NCI-H345 treated with DMSO at 0.1 percent for 48 hours (cell line): Measurements from ENCODE around the gene DLL1.

Experiments used
- DNase-seq: peaks from one replicate; lab custom pipeline; 2025; ENCODE audit not compliant: unreplicated experiment; lab: John Stamatoyannopoulos, UW

The DLL1 gene

DNA sequence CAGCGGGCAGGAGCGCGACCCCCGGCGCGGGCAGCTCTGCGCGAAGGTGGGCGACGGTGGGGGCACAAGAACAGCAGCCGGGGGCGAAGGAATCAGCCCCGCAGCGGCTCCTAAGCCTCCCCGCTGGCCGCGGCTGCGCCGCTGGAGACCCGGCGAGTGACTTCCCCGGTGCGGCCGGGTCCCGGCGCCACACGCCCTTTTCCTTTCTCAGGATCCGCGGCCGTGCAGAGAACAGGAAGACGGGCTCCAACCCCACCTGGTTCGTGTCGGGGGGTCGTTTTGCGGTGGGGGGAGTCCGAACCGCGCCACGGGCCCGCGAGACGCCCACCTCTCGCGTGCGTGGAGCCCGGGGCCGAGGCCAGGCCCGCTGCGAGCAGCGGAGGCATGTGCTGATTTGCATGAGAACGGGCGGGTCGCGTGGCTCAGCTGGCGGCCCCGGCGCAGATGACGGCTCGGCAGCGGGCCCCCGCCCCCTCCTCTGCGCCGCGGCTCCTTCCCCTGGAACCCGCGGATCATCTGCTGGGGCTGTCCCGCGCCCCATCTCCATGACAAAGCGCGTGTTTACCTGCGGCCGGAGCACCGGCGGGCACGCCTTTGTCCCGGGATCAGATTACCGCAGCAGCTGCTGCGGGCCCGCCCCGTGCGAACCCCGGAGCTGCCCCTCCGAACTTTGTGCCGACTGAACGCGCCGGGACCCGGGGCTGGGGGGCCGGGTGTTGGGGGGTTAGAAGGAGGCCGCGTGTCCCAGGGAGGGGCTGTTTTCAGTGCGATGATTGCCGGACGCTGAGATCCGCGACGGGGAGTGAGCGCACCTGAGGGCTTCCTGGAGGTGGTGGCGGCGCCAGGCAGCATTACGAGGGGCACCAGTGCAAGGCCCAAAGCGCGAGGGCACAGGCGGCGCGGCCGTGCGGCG is 4.9 kb upstream of the DLL1 start:
- DNase-seq: peak; percentile 32

DNA sequence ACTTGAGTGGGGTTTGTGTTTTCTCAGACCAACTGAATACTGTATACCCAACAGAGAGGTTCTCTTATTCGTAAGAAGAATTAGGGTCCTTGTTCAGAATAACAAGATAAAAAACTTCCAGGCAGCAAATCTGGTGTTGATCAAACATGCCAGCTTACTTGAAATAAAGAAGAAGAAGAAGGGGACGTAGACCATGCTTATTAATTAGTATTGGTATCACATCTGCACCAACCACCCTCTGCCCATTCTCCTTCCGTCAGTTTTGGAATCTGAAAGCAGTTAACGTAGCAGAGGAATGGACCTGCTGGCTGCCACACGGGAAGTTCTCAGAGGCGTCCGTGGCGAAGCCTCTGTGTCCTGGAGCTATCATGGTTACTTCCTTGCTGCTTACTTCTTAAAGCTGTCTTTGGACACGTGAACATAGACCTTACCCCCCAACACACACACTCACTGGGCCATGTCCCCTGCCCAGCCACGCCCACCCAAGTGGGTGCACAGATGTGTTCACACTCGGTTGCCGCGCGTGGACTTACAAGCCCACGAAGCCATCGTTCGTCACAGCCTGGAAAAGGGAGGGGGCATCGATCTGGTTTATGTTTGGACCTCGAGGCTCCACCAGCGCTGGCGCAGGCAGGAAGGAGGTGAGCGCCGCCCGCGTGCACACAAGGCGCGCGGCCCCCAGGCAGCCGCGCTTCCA is 4.1 kb upstream of the DLL1 start:
- DNase-seq: no peak

DNA sequence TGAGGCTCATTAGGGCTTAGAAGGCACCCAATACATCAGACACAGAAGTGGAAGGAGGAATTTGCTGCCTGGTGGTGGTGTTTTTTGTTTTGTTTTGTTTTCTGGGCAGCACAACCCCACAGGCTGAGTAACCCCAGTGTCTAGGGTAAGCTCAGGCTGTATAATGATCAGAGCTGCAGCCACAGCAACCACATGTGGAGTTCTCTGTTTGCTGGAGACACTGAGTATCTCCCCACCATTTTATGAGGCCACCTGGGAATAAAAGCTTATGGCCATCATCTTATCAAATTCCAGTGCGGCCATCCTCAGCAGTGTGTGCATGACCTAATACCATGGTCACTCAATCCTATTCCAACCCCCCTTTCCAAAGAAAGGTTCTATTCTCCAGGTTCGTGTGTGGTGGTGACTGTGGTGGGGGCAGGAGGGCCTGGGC is 3.4 kb upstream of the DLL1 start:
- no peak for DNase-seq

DNA sequence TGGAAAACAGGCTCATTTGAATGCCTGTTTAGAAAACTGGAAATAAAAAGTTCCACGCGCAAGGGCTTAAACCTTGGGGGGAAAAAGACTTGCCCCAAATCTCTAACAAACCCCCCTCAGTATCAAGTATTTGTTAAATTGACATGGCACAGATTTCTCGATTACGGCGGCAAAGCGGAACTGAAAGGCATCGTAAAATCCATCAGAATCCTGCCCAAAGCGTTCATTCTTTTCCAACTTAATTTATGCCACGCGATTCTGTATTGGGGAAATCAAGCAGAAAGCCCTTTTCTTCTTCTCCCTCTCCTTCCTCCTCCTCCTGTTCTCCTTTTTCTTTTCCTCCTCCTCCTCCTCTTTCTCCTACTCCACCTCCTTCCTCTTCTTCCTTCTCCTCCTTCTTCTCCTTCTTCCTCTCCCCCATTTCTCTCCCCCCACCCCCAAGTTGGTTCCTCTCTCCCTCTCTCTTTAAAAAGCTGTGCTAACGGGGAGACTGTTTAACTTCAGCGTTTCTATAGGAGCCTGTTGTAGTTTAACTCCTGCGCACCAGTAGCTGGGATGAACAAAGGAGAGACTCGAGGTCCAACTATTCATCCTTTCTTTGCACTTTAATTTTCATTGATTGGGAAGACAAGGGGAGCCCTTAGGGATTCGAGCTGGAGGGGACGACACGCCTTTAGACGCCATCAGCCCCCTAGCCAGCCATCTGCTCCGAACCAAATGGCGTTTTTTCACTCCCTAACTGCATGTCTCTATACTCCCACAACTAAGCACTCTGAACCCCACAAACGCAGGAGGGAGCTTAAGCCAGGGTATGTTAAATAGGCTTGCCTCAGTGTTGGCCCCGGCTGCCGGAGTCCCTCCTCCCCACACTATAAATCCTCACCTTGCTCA is 2.7 kb upstream of the DLL1 start:
- peak; percentile 45 for DNase-seq

DNA sequence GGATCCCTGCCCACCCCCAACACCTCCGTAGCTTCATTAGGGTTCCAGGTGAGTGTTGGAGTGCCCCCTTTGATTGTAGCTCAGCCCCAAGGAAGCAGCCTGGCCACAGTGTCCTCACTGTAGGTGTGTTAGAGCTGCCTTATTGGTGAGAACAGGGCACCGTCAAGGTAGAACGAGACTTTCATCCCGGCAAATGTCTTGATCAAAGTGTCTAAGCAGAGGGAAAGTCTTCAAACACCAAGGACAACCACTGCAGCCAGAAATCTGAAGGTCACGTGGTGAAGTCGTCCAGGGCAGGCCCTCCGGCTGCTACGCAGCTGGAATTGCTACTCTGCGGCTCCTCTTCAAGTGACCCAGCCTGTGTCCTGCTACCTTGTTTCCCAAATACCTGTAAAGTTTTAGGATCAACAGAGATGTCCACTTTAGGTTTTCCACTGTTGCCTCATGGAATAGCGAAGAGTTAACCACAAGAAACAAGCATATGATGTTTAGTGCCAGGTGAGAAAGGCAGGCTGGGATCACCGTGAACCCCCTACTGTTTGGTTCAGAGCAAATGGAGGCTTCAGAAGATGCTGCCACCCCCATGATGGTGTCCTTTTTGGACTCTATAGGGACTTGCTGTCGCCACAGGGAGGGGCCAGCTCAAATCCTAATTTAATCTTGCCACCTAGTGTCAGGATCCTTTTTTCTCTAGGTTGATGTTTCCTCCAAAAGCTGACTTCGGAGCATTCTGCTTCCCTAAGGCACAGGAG is 1.7 kb upstream of the DLL1 start:
- DNase-seq: peak; percentile 82

DNA sequence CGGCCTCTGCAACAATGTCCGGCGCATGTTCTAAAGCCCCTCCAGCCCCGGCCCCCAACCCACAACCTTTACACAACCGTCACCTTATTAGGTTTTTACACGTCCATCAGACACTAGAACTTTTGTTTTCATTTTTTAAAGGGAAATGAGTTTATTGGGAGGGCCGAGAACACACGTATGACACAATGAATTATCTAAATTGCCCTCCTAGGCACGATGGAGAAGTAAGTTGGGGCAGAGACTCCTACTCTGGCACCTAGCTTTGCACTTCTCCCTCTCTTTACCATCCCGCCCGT is 1.2 kb upstream of the DLL1 start:
- no peak for DNase-seq

DNA sequence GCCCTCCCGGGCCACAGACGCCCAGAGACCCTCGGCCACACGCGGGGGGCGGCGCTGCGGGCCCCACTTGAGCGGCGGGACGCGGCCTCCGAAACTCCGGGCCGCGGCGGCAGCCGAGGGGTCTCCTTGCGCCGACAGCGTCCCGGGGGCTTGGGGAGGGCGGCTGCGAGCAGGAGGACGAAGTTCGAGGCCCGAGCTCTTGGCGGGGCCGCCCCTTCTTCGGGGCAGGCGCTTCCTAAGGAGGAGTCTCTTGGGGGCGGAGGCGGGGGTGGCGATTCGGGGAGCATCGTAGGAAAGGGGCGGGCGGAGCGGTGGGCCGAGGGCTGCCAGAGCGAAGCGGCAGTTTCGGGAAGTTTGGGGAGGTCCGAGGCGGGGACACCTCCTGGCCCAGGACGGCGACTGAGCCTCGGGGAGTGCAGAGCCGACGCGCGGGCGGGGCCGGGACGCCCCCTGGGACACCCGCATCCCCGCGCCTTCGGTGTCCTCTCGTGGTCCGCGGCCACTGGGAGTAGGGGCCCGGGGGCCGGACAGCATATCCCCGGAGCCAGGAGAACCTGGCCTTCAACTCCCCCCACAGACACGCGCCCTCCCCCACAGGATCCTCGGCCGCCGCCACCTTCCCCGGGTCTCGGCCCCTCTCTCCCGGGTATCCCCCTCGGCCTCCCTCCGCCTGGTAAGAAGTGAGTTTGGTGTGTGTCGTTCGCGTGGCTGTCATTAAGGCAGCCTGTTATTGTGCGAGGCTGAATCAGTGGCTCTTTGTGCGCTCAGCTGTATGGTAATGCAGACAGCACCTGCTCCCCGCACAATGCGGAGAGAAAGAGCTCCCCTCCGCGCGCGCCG is 613 bp upstream of the DLL1 start:
- DNase-seq: peak; percentile 87

DNA sequence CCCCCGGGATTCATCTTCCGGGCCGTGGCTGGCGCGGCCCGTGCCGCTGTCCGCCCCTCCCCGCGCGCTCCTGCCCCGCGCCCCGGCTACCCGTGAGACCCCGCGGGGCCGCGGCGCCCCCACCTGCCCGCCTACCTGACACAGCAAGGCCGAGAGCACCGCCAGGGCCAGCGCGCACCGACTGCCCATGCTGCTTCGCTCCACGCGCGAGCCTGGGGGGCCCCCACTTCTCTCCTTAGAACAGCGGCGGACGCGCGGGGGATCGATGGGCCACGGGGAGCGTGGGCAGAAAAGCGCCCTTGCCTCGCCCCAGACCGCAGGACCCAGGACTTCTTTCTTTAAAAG is 955 bp downstream of the DLL1 start:
- no peak for DNase-seq

DNA sequence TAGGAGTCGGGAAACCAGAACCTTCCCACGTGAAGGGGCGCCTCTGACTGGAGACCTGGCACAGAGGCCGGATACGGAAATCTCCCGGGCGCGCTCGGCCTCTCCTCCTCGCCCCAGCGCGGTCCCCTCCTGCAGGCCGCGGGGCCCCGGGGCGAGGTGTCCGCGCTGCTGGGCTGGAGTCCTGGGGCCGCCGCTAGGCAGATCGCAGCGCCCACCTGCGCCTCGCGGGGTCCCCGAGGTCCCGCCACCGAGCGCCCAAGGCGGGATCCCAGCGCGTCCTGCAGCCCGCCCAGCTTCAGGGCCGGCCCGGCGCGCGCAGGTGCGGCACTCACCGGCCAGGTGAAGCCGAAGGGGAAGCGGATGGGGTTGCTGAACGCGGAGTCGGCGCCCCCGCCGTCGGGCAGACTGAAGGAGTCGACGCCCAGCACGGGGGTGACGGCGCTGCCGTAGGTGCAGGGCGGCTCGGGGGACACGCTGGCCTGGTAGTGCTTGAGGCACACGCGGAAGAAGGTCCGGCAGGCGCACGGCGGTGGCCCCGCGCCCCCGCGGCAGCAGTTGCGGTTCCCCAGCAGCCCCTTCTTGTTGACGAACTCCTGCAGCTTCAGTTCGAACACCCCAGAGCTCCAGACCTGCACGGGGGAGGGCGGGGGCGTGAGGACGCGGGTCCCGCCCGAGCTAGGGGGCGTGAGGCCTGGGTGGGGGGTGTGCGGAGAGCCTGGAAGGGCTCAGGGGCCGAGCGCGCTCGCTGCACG is 1.5 kb downstream of the DLL1 start:
- no peak for DNase-seq

DNA sequence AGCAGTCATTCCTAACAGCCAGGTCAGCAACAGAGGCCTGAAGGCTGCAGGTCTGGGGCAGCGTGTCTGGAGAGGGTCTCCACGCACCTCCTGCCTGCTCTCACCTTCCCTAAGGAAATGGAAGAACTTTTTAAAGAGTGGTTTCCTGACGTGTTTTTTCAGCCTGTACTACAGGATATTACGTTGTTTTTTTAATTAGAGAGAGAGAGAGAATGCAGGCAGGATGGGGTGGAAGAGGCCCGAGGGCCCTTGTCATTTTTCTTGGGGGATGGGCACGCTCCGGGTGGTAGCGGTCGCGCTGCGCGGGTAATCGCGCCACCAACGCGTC is 2.1 kb downstream of the DLL1 start:
- no peak for DNase-seq

DNA sequence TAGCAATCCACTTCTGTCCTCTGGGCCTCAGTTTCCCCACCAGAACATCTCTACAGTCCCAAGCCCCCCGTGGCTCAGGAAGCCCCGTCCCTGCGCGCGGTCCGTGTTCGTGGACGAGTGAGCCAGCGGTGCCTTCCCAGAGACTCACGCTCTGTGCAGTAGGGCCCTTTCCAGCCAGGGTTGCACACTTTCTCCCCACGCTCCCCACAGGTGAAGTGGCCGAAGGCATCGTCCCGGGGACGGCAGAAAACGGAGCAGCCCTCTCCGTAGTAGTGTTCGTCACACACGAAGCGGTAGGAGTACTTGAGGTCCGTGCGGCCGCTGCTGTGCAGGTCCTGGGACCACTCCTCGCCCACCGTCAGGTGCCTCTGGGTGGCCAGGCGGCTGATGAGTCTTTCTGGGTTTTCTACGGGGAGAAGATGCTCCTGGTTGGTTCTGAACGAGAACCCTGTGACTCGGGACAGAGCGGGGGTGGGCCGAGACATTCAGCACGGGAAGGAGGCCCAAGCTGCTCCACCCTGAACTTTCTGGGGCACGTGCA is 2.7 kb downstream of the DLL1 start:
- DNase-seq: no peak

DNA sequence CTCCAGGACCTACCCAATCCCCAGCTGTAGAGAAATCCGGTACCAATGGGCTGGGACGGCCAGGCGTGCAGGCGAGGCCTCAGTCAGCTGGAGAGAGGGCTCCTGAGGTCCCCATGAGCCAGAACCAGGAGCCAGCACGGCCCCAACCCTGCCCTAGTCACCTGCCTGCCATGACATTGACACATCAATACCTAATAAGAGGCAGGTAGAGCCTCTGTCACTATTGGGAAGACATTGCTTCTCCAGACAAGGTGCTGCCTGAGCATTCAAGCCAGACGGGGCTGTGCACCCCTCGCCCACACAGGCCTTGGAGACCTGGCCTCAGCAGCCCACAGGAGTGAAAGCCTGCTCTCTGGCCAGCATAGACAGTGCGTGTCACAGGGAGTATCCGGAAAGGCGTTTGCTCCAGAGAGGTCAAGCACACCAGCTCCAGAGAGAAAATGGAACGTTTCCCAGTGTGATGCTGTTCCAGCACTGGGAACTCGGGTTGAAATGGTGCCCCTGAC is 3.5 kb downstream of the DLL1 start:
- DNase-seq: no peak

DNA sequence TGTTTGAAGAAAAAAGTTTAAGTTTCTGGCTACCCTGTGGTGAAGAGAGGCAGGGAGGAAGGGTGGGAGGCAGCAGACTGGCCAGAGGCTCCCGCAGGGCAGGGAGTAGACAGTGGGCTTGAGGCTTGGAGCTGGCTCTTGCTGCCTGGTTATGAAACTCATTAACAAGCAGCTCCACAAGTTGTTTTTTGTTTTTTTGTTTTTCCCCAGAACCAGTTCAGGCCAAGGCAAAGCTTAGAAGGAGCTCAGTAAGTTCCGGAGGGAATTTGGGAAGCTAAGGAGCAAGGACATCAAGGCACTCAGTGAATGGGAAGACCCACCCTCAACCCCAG is 4.0 kb downstream of the DLL1 start:
- DNase-seq: no peak

DNA sequence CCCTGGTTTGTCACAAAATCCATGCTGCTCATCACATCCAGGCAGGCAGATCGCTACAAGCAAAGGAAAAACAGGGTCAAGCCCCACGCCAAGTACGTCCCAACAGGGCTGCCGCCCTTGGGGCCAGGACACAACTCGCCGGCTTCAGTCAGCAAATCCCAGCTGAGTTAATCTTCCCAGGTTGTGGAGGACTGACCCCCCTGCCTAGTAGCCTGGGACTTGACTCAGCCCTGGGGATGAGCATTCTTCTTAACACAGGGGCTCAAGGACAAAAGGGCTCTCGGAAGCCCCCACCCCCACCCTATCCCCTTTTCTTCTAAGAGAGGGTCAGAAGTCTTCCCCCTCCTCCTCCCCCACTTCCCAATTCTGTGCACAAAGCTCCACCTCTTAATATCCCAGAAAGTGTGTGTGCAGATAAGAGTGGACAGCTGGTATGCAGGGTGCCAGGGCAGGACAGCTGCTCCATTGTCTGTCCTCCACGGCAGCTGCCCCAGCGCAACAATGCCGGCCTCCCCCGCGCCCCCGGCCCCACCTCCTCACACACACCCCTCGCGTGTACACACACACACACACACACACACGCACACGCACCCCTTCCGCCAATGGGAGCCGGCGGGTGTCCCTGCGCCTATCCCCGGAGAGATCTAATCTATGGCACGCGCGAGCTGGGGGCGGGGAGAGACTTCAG is 4.5 kb downstream of the DLL1 start:
- DNase-seq: no peak

DNA sequence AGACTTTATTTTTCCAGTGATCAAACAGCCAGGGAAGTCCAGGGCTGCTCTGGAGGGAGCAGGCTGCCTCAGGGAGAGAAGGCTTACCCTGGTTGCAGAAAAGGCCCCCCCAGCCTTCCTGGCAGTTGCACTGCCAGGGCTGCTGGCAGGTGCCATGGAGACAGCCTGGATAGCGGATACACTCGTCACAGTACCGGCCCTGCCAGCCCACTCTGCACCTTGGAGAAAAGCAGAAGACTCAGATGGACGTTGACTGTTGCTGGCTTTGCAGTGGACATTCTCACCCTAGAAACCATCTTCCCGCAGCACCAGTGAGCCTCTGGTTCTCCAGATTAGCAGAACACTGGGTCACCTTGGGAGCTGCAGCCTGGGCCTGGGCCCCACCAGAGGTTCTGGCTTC is 5.4 kb downstream of the DLL1 start:
- no peak for DNase-seq

DNA sequence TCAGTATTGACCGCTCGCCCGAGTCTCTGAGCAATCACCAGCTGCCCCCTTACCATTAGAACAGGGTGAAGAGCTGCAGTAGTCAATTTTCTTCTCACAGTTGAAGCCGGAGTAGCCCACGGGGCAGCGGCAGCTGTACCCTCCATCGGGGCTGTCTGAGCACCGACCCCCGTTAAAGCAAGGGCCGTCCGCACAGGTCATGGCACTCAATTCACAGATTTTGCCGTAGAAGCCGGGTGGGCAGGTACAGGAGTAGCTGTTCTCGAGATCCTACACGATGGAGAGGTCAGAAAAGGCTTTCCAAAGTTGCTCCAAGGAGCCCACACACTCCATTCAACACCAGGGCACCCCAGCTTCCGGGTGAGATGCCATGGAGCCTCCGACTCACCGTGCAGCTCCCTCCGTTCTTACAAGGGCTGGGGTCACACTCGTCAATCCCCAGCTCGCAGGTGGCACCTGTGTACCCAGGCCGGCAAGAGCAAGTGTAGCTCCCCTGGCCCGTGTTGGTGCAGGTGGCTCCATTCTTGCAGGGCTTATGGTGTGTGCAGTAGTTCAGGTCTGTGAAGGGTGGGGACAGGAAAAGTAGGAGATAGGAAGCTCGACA is 5.9 kb downstream of the DLL1 start:
- no peak for DNase-seq

DNA sequence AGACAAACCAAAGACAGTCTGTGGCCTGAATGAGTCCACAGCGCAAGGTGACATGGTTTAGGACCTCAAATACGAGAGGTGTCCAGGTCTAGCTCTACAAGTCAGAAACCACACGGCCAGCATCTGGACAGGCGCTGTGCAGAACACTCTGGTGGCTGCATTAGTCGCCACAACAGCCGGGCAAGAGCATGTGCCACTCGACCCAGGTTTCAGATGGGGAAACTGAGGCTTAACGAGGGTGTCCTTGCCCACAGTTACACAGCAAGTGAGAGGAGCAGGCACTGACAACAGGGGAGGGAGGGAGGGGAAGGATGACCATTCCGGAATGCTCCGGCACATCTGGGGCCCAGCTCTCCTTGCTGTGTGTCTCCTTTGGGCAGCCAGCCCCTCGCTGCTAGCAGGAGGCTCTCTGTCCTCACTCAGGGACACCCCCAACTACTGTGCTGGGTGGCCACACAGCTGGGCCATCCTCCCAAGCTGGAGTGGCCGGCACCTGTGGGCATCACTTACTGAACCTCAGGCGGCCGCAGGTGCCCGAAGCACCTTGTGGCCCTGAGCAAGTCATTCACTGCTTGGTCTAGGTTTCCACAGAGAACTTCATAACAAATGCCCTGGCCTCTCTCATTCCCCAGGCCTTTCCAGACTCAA is 6.6 kb downstream of the DLL1 start:
- no peak for DNase-seq
